Right lobe of liver (tissue), 4 donors: ENCODE data around the gene RABL6.

Experiments used
- CTCF ChIP-seq, 4 donors: fragments of 200-600 bp in 3 of 4; fragments of 450-650 bp in 1 of 4; IDR thresholded peaks; one replicate each; pipeline versions ENCODE4 v1.5.1 to v1.8.0; 2016 to 2022; ENCODE audit warnings: antibody characterized with exemption in 4 of 4, mild to moderate bottlenecking in 2 of 4
- POLR2A ChIP-seq: fragments of 450-650 bp; IDR thresholded peaks from one replicate; pipeline ENCODE4 v1.6.1; 2017; ENCODE audit warnings: antibody characterized with exemption, mild to moderate bottlenecking
- donor health status: DM: no; HTN: no; CAD: no.
- donor health status: DM: no; HTN: no; CAD: no.
- donor health status: DM: no; HTN: yes; CAD: no.

GRCh38 chr9:136848393-136849037 is 40.8 kb downstream of the RABL6 start:
- TF ChIP-seq CTCF (IDR thresholded peaks at IDR 0.05) (no peak), POLR2A (no peak)
